Calu3 (cell line): Measurements from ENCODE around the gene MYCBP. TPM values are rescaled to one million over a fixed set of nuclear protein-coding genes. Genes with fewer than 3 reads are reported as not detected.
"Not testable (repeated sequence)": the region's sequence is repeated elsewhere in the genome, so short reads cannot be mapped to it uniquely, and the experiment has no call there.

Experiments
- BruUV-seq: library from RNA; stranded (reverse); fragments of 400-500 nt; replicated peaks from 2 replicates; lab custom pipeline; 2021; lab: Mats Ljungman, UMichigan
- CTCF ChIA-PET: fragments of 300-600 bp; sonication (Branson Sonifier 250); formaldehyde crosslinking; loops from one replicate; lab custom pipeline; 2022; ENCODE audit warnings: antibody characterized with exemption; lab: Charles Lee
- DNase-seq: peaks from one replicate; pipeline ENCODE4 v3.0.0; 2022
- H3K27ac Mint-ChIP-seq: one replicate; pipeline ENCODE4 v1.8.0; 2022; ENCODE audit warnings: mixed read lengths; ENCODE audit not compliant: unreplicated experiment
- H3K27me3 Mint-ChIP-seq: one replicate; pipeline ENCODE4 v1.8.0; 2022; ENCODE audit warnings: mixed read lengths; ENCODE audit not compliant: unreplicated experiment
- H3K36me3 Mint-ChIP-seq: one replicate; pipeline ENCODE4 v1.8.0; 2022; ENCODE audit warnings: mild to moderate bottlenecking, moderate library complexity, mixed read lengths; ENCODE audit not compliant: insufficient read depth, unreplicated experiment
- H3K4me1 Mint-ChIP-seq: one replicate; pipeline ENCODE4 v1.8.0; 2022; ENCODE audit warnings: mild to moderate bottlenecking, low read depth, mixed read lengths; ENCODE audit not compliant: unreplicated experiment
- H3K4me3 Mint-ChIP-seq: one replicate; pipeline ENCODE4 v1.8.0; 2022; ENCODE audit warnings: mild to moderate bottlenecking, low read depth, moderate library complexity, mixed read lengths; ENCODE audit not compliant: unreplicated experiment
- H3K9me3 Mint-ChIP-seq: one replicate; pipeline ENCODE4 v1.8.0; 2022; ENCODE audit warnings: low read depth, mixed read lengths; ENCODE audit not compliant: unreplicated experiment
- intact Hi-C: fragments of 100-400 bp; cut with micrococcal nuclease; formaldehyde crosslinking; loops from one replicate; pipeline ENCODE4 v1.10.0; 2022; ENCODE audit not compliant: unreplicated experiment
- total RNA-seq: library from RNA; stranded (reverse); gene quantifications from 2 replicates; pipeline ENCODE4 v1.2.3, GENCODE V29; 2022
- TF ChIP-seq, protein P1 (sequence below): fragments of 200-600 bp; IDR thresholded peaks from one replicate; pipeline ENCODE4 v1.8.0; 2022; ENCODE audit warnings: antibody characterized with exemption; ENCODE audit not compliant: unreplicated experiment

MYCBP gene
- total RNA-seq, 1 experiment from 2014 or later = 25.9 TPM

- CTCF ChIA-PET = interaction anchor here (1.1 kb wide), 1 partner anchor 16 kb away, joined by 5 read pairs; no protein-coding TSS in a partner anchor
- H3K4me3 Mint-ChIP-seq = no peak overlapping the region
- TF ChIP-seq, protein P1, sequence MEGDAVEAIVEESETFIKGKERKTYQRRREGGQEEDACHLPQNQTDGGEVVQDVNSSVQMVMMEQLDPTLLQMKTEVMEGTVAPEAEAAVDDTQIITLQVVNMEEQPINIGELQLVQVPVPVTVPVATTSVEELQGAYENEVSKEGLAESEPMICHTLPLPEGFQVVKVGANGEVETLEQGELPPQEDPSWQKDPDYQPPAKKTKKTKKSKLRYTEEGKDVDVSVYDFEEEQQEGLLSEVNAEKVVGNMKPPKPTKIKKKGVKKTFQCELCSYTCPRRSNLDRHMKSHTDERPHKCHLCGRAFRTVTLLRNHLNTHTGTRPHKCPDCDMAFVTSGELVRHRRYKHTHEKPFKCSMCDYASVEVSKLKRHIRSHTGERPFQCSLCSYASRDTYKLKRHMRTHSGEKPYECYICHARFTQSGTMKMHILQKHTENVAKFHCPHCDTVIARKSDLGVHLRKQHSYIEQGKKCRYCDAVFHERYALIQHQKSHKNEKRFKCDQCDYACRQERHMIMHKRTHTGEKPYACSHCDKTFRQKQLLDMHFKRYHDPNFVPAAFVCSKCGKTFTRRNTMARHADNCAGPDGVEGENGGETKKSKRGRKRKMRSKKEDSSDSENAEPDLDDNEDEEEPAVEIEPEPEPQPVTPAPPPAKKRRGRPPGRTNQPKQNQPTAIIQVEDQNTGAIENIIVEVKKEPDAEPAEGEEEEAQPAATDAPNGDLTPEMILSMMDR = no peak
- H3K4me1 Mint-ChIP-seq = no peaks in the 10 kb centered on the region
- H3K27ac Mint-ChIP-seq = no peak overlapping the region
- H3K9me3 Mint-ChIP-seq = no peaks in the 10 kb centered on the region
- no TSS peak for BruUV-seq
- H3K36me3 Mint-ChIP-seq = peaks cover 26% of the 10 kb centered on the region
- DNase-seq = no peak
- H3K27me3 Mint-ChIP-seq = no peaks in the 10 kb centered on the region
- intact Hi-C loops = no loop called here
Measured at GRCh38 chr1:38840281-38840680, 32.9 kb downstream of the MYCBP start.

DNA sequence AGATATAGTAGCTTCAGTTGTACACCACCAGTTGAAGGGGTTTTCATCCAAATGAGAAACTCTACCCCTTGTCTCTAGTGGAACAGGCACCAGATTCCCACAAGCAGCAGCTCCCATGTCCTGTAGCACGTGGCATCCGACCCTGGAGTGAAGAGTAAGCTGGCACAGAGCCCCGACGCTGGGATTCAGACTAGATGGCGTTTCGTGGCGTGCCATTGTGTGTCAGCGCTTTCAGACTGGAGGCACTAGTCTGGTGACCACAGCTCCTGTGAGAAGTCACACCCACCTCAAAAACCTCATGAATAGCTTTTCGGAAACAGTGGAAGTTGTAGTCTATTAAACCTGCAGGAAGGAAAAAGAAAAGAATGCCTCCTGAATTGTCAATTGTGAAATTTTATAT, 33.8 kb downstream of the MYCBP start:
- Mint-ChIP-seq H3K27me3 (no peaks in the 10 kb centered on the region), H3K36me3 (peaks cover 26% of the 10 kb centered on the region), H3K4me3 (no peak overlapping the region), H3K27ac (no peak overlapping the region), H3K9me3 (no peaks in the 10 kb centered on the region), H3K4me1 (no peaks in the 10 kb centered on the region)
- TF ChIP-seq, protein P1 = no peak
- DNase-seq = no peak
- intact Hi-C loops = no loop called here
- CTCF ChIA-PET = interaction anchor here (1.1 kb wide), 1 partner anchor 15 kb away, joined by 5 read pairs; no protein-coding TSS in a partner anchor
- BruUV-seq = no TSS peak

DNA sequence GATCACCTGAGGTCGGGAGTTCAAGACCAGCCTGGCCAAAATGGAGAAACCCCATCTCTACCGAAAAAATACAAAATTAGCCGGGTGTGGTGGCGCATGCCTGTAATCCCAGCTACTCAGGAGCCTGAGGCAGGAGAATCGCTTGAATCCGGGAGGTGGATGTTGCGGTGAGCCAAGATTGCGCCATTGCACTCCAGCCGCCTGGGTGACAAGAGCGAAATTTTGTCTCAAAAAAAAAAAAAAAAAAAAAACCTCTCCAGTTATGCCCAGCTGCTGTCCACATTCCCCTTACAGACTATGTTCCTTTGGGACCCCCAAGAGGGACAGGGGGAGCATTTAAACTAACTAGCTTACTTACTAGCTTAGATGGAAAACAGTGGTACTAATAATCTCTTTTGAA, 36.8 kb downstream of the MYCBP start:
- Mint-ChIP-seq H3K36me3 (peaks cover 14% of the 10 kb centered on the region), H3K27me3 (peaks cover 26% of the 10 kb centered on the region)
- DNase-seq, intact Hi-C loops, H3K4me1 Mint-ChIP-seq, BruUV-seq, H3K9me3 Mint-ChIP-seq, CTCF ChIA-PET, H3K4me3 Mint-ChIP-seq, H3K27ac Mint-ChIP-seq: not testable (repeated sequence)

DNA sequence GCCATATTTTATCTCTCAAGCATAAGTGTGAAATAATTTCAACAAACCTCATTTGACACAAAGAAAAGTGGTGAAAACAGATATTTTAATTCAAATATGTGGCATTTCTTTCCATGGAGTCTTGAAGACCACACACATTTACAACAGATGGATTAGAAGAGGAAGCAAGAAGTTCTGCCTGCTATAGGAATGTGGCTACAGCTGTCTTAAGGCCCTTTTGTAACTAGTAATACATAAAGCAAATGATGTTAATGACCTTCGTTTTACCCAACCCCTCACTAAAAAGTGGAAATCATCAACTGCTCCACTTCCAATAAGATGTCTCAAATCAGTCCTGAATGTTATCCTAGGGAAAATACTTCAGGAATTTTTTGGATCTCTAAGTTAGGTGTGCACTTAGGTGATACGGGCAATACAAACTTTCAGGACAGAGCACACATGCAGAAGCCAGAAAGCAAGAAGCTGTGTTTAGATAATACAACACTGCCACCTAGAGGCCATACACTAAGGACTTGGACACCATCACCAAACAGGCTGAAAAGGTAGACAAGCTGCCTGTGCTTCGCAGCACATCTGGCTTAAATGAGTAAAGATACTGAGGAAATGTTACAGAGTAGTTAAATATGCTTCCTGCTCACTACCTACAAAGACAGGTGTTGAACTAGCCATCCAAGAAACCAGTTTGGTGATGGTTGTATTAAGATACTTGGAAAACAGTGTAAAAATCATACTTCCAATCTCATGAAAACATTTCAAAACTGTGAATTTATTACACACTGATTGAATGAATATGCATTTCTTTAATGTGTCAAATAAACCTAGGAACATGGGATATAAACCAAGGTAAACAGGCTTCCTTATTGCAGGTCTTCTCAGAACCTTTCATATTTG, 38.0 kb downstream of the MYCBP start:
- TF ChIP-seq, protein P1 = peak; percentile 55
- intact Hi-C loops = loop anchor here (2.0 kb wide), 1 partner anchor 808 kb away; no protein-coding TSS in a partner anchor
- CTCF ChIA-PET = interaction anchor here (0.7 to 1.5 kb wide), 7 partner anchors 15 to 809 kb away, joined by 3 to 8 read pairs (median 4); no protein-coding TSS in a partner anchor
- H3K27me3 Mint-ChIP-seq = peaks cover 38% of the 10 kb centered on the region
- peak; percentile 65 for DNase-seq
- no TSS peak for BruUV-seq
- no peak overlapping the region for H3K27ac Mint-ChIP-seq
- H3K4me3 Mint-ChIP-seq = no peak overlapping the region
- no peaks in the 10 kb centered on the region for H3K9me3 Mint-ChIP-seq
- H3K4me1 Mint-ChIP-seq = no peaks in the 10 kb centered on the region
- H3K36me3 Mint-ChIP-seq = peaks cover 14% of the 10 kb centered on the region
